HL-60/S4 treated with phorbol 12-myristate 13-acetate at 8.2 ng/mL for 4 days and 3 days (cell line): Measurements from ENCODE around the gene DNAH3.

Experiments
- in situ Hi-C: fragments of 300-500 bp; cut with MboI; formaldehyde crosslinking; loops from 2 replicates; pipeline ENCODE4 v1.15.0; 2022; ENCODE audit warnings: low sequenced_read_pairs

The DNAH3 gene

GRCh38 chr16:20918486-20919239 is 232.0 kb downstream of the DNAH3 start:
- in situ Hi-C loops: no loop called here

GRCh38 chr16:20916942-20917341 is 233.7 kb downstream of the DNAH3 start:
- in situ Hi-C loops: no loop called here

GRCh38 chr16:20916289-20916688 is 234.4 kb downstream of the DNAH3 start:
- in situ Hi-C loops: no loop called here

GRCh38 chr16:20911361-20911760 is 239.3 kb downstream of the DNAH3 start:
- in situ Hi-C loops: no loop called here

- in situ Hi-C loops: no loop called here
These were observed 239.8 kb downstream of the DNAH3 start for GRCh38 chr16:20910781-20911321.

- in situ Hi-C loops: no loop called here
These were observed 244.0 kb downstream of the DNAH3 start for GRCh38 chr16:20906341-20907255.

GRCh38 chr16:20905576-20905975 is 245.1 kb downstream of the DNAH3 start:
- in situ Hi-C loops: no loop called here

GRCh38 chr16:20904507-20905081 is 246.1 kb downstream of the DNAH3 start:
- in situ Hi-C loops: no loop called here

GRCh38 chr16:20903899-20904506 is 246.6 kb downstream of the DNAH3 start:
- in situ Hi-C loops: no loop called here

- in situ Hi-C loops: no loop called here
These were observed 247.3 kb downstream of the DNAH3 start for GRCh38 chr16:20903116-20903898.

- in situ Hi-C loops: no loop called here
These were observed 248.2 kb downstream of the DNAH3 start for GRCh38 chr16:20902426-20902825.

- in situ Hi-C loops: no loop called here
These were observed 249.1 kb downstream of the DNAH3 start for GRCh38 chr16:20901436-20902112.

- in situ Hi-C loops: no loop called here
These were observed 249.6 kb downstream of the DNAH3 start for GRCh38 chr16:20901068-20901435.

GRCh38 chr16:20900299-20901067 is 250.2 kb downstream of the DNAH3 start, which contains the start of the genes DCUN1D3 and LYRM1:
Gene DCUN1D3, minus strand, starts transcription at chr16:20900358. Its CDS starts 37,820 bp downstream, at chr16:20862538.
Gene LYRM1, plus strand, starts transcription at chr16:20900771. Its CDS starts 14,785 bp downstream, at chr16:20915556.
- in situ Hi-C loops: no loop called here

- in situ Hi-C loops: no loop called here
These were observed 251.0 kb downstream of the DNAH3 start for GRCh38 chr16:20899477-20900298.

- in situ Hi-C loops: no loop called here
These were observed 251.6 kb downstream of the DNAH3 start for GRCh38 chr16:20899071-20899470.

- in situ Hi-C loops: no loop called here
These were observed 252.7 kb downstream of the DNAH3 start for GRCh38 chr16:20897922-20898321.
